AG09319 (cell line): ENCODE results near the gene KLF13.
"Not testable (repeated sequence)": the region's sequence is repeated elsewhere in the genome, so short reads cannot be mapped to it uniquely, and the experiment has no call there.

Experiments used
- DNase-seq: peaks from one replicate; pipeline ENCODE4 v3.0.0-alpha.2; 2010; ENCODE audit warnings: low read depth; ENCODE audit errors: extremely low read depth
- TF ChIP-seq, protein P1 (sequence below): IDR thresholded peaks from 2 replicates; pipeline ENCODE4 v1.5.1; 2011; ENCODE audit warnings: low read depth, mild to moderate bottlenecking, inconsistent platforms, low read length, moderate library complexity

Gene KLF13

DNA sequence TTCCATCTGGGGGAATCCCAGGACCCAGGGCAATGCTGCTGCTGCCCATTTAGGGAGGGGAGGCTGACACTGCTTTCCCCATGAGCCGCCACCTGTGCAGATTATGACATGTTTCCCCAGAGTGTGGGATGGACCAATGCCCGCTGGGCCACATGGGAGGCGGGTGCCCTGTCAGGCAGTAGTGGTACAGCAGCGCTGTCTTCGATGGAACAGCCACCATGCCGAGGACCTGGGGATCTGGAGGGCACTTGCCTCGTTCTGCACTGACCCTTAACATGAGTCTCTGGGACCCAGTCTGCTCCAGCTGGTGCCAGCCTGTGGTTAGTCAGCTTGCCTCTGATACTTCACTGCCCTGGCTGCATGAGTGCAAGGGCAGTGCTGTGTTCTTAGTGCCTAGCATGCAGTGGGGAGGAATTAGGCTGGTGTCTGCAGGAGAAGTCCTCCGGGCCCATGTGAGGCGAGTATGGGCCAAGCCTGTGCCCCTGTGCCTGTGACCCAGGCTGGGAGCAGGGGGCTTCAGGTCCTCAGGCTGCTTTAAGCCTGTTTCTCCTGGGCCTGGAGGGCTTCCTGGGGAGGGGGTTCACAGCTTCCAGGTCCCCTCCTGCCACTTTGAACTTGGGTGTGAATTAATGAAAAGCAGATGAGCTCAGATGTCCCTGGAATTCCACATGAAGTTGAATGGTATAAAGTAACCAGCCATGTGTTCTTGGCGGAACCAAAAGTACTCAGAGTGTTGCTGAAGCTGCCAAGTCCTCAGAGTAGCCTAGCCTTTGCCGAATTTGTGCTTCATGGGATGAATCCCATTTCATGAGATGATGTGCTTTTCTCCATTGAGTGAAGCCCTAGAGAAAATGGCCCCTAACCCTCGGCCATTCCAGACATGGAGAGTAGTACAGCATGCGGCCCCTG lies 22.9 kb downstream of the KLF13 start:
- no peak for DNase-seq
- TF ChIP-seq, protein P1, sequence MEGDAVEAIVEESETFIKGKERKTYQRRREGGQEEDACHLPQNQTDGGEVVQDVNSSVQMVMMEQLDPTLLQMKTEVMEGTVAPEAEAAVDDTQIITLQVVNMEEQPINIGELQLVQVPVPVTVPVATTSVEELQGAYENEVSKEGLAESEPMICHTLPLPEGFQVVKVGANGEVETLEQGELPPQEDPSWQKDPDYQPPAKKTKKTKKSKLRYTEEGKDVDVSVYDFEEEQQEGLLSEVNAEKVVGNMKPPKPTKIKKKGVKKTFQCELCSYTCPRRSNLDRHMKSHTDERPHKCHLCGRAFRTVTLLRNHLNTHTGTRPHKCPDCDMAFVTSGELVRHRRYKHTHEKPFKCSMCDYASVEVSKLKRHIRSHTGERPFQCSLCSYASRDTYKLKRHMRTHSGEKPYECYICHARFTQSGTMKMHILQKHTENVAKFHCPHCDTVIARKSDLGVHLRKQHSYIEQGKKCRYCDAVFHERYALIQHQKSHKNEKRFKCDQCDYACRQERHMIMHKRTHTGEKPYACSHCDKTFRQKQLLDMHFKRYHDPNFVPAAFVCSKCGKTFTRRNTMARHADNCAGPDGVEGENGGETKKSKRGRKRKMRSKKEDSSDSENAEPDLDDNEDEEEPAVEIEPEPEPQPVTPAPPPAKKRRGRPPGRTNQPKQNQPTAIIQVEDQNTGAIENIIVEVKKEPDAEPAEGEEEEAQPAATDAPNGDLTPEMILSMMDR, result no peak

DNA sequence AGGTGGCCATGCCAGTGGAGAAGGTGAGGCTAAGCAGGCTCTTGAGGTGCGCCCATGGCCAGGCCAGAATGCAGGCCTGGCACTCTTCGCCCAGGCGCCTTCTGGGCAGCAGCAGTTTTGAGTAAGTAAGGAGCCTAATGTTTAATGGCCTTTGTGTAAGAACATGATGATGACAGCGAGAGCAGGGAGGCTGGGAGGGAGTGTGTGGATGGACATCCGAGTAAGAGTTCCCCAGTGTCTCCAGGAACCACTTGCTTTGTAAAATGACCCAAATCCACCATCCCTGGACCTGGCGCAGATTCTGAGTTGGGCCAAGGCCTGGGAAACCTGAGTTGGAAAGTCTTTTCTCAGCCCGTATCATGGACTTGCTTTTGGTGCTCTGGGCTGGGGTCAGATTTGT lies 24.1 kb downstream of the KLF13 start:
- TF ChIP-seq, protein P1, result no peak
- DNase-seq, result no peak

DNA sequence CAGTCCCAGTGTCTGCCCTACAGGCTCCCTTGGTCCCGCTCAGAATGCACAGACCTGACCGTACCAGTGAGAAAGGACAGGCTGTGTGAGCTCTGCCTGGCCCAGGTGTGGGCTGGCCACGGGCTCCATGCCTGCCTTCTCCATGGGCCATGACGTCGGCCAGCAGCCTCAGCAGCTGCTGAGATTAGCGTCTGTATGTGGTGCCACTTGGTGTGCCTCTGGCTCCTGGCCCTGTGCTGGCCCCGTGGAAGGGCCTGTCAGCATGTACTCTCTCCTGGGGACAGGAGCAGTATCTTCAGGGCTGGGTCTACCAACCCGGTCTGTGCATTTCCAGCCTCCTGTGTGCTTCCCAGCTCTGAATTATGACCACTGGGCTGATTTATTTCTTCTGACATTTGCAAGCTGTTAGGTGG lies 25.7 kb downstream of the KLF13 start:
- no peak for DNase-seq
- TF ChIP-seq, protein P1, result no peak

DNA sequence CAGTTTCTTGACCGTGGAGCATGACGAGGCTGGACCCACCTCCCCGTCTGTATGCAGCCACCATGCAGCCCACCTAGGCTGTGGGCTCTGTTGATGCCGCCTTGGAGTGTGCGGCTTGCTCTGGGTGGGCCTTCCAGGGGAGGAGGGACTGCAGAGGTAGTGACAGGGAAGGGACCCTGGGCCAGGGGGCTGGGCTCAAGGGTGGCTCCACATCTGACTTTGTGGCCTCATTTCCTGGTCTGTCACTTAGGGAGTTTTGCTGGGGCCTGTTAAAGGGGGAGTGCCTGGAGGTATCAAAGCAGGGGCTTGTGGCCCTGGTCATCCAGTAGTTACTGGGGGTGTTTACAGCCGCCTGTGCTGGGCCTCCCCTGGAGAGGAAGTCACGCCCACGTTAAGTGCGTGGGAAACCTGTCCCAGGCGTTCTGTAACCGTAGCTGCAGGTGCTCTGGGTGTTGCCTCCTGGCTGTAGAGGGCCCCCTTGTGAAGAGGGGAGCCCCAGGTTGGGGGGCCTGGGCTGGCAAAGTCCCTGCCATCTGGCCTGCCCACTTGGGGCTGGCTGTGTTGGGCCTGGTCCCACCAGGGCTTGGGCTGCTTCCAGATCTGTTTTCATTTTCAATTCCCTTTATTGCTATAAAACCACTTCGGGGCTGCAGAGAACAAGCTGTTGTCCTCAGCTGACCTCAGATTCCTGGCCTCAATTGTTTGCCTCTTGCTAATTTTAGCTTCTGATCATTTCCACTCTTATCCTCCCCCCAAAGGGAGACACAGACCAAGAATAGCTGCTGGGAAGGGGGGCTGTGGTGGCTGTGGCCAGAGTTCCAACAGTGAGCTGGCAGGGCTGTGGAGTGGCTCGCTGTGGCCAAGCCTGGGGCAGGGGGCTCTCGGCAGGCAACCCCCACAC lies 26.5 kb downstream of the KLF13 start:
- TF ChIP-seq, protein P1, result no peak
- peak; percentile 76 for DNase-seq

DNA sequence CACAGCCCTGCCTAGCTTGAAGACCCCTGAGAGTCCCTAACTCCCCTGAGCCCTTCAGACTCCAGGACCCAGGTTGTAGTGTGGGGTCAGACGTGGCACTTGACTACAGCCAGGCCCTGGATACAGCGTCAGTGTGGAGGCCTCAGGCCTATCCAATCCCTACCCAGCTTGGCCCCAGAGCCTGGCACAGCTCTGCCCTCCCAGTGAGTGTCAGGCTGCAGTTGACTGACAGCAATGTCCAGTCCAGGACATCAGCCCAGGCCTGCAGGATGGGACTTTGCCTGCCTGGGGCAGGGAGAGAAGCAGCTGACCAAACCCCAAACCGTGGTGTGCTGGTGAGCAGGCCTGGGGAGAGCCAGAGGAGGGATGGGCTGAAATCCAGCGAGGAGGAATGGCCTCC lies 27.3 kb downstream of the KLF13 start:
- no peak for DNase-seq
- TF ChIP-seq, protein P1, result no peak

DNA sequence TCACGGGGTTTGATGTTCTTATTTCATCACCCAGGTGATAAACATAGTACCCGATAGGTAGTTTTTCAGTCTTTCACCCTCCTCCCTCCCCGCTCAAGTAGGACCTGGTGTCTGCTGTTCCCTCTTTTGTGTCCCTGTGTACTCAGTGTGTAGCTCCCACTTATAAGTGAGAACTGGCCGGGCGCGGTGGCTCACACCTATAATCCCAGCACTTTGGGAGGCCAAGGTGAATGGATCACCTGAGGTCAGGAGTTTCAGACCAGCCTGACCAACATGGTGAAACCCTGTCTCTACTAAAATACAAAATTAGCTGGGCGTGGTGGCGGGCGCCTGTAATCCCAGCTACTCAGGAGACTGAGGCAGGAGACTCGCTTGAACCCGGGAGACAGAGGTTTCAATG lies 29.5 kb downstream of the KLF13 start:
- DNase-seq, result not testable (repeated sequence)

DNA sequence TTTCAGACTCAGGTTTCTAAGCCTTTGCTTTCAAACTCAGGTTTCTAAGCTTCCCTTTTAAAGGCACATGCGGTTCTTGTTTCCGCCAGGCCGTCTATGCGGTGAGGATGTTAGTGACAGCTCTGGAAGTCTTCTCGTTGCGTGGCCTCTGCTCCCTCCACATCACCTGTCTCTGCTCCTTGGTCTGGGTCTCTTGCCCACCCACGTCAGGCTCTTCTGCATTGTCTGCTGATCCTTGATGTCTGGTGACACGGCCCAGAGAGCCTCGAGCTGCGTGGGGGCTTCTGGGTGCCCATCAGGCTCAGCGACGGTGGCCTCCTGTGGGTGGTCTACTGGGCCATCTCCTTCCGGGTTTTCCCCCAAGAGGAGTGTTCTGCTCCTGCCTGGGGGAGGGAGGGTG lies 30.5 kb downstream of the KLF13 start:
- TF ChIP-seq, protein P1, result no peak

More for the DNA sequence above, 30.5 kb downstream of the KLF13 start:
- DNase-seq, result no peak
